SK-N-SH treated with all-trans-retinoic acid at 6 μM for 48 hours (cell line): ENCODE data around the gene GPD1.

Source experiments
- ATAC-seq: fragments of 200-7000 bp; cut with Tn5 transposase; 3 replicates; pipeline ENCODE4 v1.9.1; 2020; ENCODE audit warnings: mild to moderate bottlenecking, moderate library complexity
- ARNTL ChIP-seq: fragments of 450-650 bp; formaldehyde crosslinking; IDR thresholded peaks from 2 replicates; pipeline ENCODE4 v1.5.0; 2020; ENCODE audit warnings: low read depth, mild to moderate bottlenecking, moderate library complexity, borderline replicate concordance
- BACH2 ChIP-seq: fragments of 250-450 bp; sonication (Bioruptor Pico); IDR thresholded peaks from 2 replicates; pipeline ENCODE4 v1.9.0; 2021; ENCODE audit warnings: mild to moderate bottlenecking, borderline replicate concordance
- CSDC2 ChIP-seq: fragments of 250-450 bp; sonication (Bioruptor Pico); IDR thresholded peaks from 2 replicates; pipeline ENCODE4 v1.5.0; 2020; ENCODE audit warnings: mild to moderate bottlenecking, moderate library complexity
- ESRRG ChIP-seq: fragments of 250-450 bp; sonication (Bioruptor Pico); IDR thresholded peaks from 2 replicates; pipeline ENCODE4 v1.6.1; 2021; ENCODE audit warnings: mild to moderate bottlenecking
- GLIS3 ChIP-seq: fragments of 250-450 bp; sonication (Bioruptor Pico); IDR thresholded peaks from 2 replicates; pipeline ENCODE4 v1.5.0; 2020; ENCODE audit warnings: mild to moderate bottlenecking, moderate library complexity
- ISL1 ChIP-seq: fragments of 250-450 bp; sonication (Bioruptor Pico); IDR thresholded peaks from 2 replicates; pipeline ENCODE4 v2.1.2; 2022; ENCODE audit warnings: mild to moderate bottlenecking, moderate library complexity
- OSR1 ChIP-seq: fragments of 250-450 bp; sonication (Bioruptor Pico); IDR thresholded peaks from 2 replicates; pipeline ENCODE4 v1.8.0; 2022; ENCODE audit warnings: moderate library complexity, mild to moderate bottlenecking, inconsistent platforms
- PPARA ChIP-seq: fragments of 250-450 bp; sonication (Bioruptor Pico); IDR thresholded peaks from 2 replicates; pipeline ENCODE4 v1.5.0; 2020; ENCODE audit warnings: mild to moderate bottlenecking, borderline replicate concordance
- RARB ChIP-seq: fragments of 250-450 bp; sonication (Bioruptor Pico); IDR thresholded peaks from 2 replicates; pipeline ENCODE4 v1.8.0; 2021; ENCODE audit warnings: mild to moderate bottlenecking, moderate library complexity
- SNAI2 ChIP-seq: fragments of 250-450 bp; sonication (Bioruptor Pico); IDR thresholded peaks from 2 replicates; pipeline ENCODE4 v1.5.0; 2020; ENCODE audit warnings: mild to moderate bottlenecking, moderate library complexity
- TCF4 ChIP-seq: fragments of 250-450 bp; sonication (Bioruptor Pico); IDR thresholded peaks from 2 replicates; pipeline ENCODE4 v1.8.0; 2021; ENCODE audit warnings: mild to moderate bottlenecking, moderate library complexity, borderline replicate concordance
- TOX ChIP-seq: fragments of 250-450 bp; sonication (Bioruptor Pico); IDR thresholded peaks from 2 replicates; pipeline ENCODE4 v1.8.0; 2021; ENCODE audit warnings: mild to moderate bottlenecking, moderate library complexity, borderline replicate concordance
- TSHZ2 ChIP-seq: fragments of 250-450 bp; sonication (Bioruptor Pico); IDR thresholded peaks from 2 replicates; pipeline ENCODE4 v1.5.0; 2020; ENCODE audit warnings: mild to moderate bottlenecking, moderate library complexity
- ZFP3 ChIP-seq: fragments of 250-450 bp; sonication (Bioruptor Pico); IDR thresholded peaks from 2 replicates; pipeline ENCODE4 v1.5.0; 2020; ENCODE audit warnings: mild to moderate bottlenecking, moderate library complexity
- ZFP30 ChIP-seq: fragments of 450-650 bp; formaldehyde crosslinking; IDR thresholded peaks from 2 replicates; pipeline ENCODE4 v1.5.0; 2022; ENCODE audit warnings: mild to moderate bottlenecking, moderate library complexity
- ZNF565 ChIP-seq: fragments of 450-650 bp; formaldehyde crosslinking; conservative IDR thresholded peaks from 2 replicates; pipeline ENCODE4 v1.5.0; 2020; ENCODE audit warnings: low read depth, mild to moderate bottlenecking, moderate library complexity
- ZNF8 ChIP-seq: fragments of 450-650 bp; formaldehyde crosslinking; IDR thresholded peaks from 2 replicates; pipeline ENCODE4 v1.5.0; 2020; ENCODE audit warnings: mild to moderate bottlenecking, moderate library complexity
- TF ChIP-seq, protein P1 (sequence below): fragments of 250-450 bp; sonication (Bioruptor Pico); IDR thresholded peaks from 2 replicates; pipeline ENCODE4 v1.5.1; 2021; ENCODE audit warnings: mild to moderate bottlenecking, moderate library complexity
- TF ChIP-seq, protein P2 (sequence below): fragments of 250-450 bp; sonication (Bioruptor Pico); IDR thresholded peaks from 2 replicates; pipeline ENCODE4 v1.8.0; 2020; ENCODE audit warnings: mild to moderate bottlenecking, moderate library complexity, borderline replicate concordance

The GPD1 gene

DNA sequence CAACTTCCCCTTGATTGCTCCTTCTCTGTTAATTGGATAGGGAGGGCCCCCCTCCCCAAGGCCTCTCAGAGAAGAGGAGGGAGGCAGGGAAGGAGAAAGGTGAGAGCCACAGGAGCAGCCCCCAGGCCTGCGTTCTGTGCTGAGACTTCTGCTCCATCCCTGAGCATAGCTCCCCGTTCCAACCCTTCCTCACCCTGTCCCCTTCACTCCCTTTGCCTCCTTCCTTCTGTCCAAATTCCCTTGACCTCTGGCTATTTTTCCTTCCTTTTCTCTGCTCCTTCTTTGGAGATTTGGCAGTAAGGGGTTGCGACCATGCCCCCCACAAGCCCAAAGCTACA lies 47.2 kb upstream of the GPD1 start:
- ATAC-seq, result no peak
- TF ChIP-seq ZFP30 (CRISPR knock-in tag) (no peak), PPARA (CRISPR knock-in tag) (no peak)

GRCh38 chr12:50057000-50057841 lies 46.6 kb upstream of the GPD1 start, which contains the start of gene ASIC1:
TSS of gene ASIC1 (plus strand) at chr12:50057596. CDS start at chr12:50058767, 1,171 bp downstream.
- no peak for TF ChIP-seq ARNTL
- ATAC-seq, result peak; percentile 84

DNA sequence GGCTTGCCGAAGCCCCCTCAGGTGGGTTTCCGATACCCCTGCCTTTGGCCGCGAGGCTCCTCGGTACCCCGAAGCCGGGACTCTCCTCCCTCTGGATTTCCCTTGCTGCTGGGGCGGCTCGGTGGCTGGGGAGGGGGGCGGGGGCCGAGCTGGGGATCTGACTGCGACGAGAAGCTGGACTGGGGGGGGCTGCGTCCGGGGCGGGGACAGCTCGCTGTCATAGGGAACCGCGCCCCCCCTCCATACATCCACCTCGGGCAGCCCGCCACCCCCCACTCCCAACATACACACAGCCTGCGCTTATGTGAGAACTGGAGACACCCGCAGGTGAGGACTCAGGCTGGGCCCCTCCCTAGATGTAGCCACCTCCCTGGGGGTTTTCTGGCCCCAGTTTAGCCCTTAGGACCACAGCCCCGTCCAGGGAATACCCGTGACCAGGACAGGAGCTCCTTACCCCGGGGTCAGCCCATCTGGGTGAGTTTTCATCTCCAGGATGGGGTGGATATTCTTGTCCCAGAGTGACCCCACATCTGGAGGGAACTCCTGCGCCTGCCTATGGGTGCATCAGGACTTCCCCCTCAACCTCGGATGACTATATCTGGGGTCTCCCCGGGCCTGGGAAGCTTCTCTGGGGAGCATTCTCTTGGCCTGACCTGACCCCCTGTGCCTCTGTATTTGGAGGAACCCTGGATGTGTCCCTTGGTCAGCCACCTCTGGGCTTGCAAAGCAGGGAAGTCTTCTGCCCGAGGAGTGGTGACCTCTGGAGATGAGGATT lies 45.7 kb upstream of the GPD1 start:
- no peak for ATAC-seq
- TF ChIP-seq TCF4 (CRISPR knock-in tag) (no peak), GLIS3 (CRISPR knock-in tag) (no peak), OSR1 (CRISPR knock-in tag) (no peak), ZNF8 (CRISPR knock-in tag) (no peak), PPARA (CRISPR knock-in tag) (no peak), CSDC2 (CRISPR knock-in tag) (no peak), ARNTL (no peak), TSHZ2 (CRISPR knock-in tag) (no peak), ISL1 (CRISPR knock-in tag) (no peak)
- TF ChIP-seq, protein P1, sequence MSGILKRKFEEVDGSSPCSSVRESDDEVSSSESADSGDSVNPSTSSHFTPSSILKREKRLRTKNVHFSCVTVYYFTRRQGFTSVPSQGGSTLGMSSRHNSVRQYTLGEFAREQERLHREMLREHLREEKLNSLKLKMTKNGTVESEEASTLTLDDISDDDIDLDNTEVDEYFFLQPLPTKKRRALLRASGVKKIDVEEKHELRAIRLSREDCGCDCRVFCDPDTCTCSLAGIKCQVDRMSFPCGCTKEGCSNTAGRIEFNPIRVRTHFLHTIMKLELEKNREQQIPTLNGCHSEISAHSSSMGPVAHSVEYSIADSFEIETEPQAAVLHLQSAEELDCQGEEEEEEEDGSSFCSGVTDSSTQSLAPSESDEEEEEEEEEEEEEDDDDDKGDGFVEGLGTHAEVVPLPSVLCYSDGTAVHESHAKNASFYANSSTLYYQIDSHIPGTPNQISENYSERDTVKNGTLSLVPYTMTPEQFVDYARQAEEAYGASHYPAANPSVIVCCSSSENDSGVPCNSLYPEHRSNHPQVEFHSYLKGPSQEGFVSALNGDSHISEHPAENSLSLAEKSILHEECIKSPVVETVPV (CRISPR knock-in tag), result no peak
- TF ChIP-seq, protein P2, sequence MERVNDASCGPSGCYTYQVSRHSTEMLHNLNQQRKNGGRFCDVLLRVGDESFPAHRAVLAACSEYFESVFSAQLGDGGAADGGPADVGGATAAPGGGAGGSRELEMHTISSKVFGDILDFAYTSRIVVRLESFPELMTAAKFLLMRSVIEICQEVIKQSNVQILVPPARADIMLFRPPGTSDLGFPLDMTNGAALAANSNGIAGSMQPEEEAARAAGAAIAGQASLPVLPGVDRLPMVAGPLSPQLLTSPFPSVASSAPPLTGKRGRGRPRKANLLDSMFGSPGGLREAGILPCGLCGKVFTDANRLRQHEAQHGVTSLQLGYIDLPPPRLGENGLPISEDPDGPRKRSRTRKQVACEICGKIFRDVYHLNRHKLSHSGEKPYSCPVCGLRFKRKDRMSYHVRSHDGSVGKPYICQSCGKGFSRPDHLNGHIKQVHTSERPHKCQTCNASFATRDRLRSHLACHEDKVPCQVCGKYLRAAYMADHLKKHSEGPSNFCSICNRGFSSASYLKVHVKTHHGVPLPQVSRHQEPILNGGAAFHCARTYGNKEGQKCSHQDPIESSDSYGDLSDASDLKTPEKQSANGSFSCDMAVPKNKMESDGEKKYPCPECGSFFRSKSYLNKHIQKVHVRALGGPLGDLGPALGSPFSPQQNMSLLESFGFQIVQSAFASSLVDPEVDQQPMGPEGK (CRISPR knock-in tag), result no peak
- TF ChIP-seq, all 23 proteins: peak for 0

GRCh38 chr12:50058743-50059312 lies 45.0 kb upstream of the GPD1 start:
- TF ChIP-seq RARB (CRISPR knock-in tag) (no peak), OSR1 (CRISPR knock-in tag) (no peak), ZFP30 (CRISPR knock-in tag) (no peak), ZFP3 (CRISPR knock-in tag) (no peak), TOX (no peak), TSHZ2 (CRISPR knock-in tag) (no peak), SNAI2 (CRISPR knock-in tag) (no peak), CSDC2 (CRISPR knock-in tag) (no peak), ARNTL (no peak), PPARA (CRISPR knock-in tag) (no peak), ESRRG (no peak), BACH2 (no peak), ZNF565 (CRISPR knock-in tag) (no peak)
- no peak for ATAC-seq
